Measurements from ENCODE around the gene CBLN2.

Gene CBLN2

GRCh38 chr18:72544092-72544886, at the start of gene CBLN2:
Gene CBLN2 (minus strand): TSS chr18:72544342. CDS start chr18:72542160, 2,182 bp downstream.
- in situ Hi-C loops (cut with HindIII; ENCODE audit: low sequenced_read_pairs) = no loop called here

- in situ Hi-C loops (cut with HindIII; ENCODE audit: low sequenced_read_pairs) = no loop called here
Observed at GRCh38 chr18:72588360-72588759, 44.2 kb upstream of the CBLN2 start.

- in situ Hi-C loops (cut with HindIII; ENCODE audit: low sequenced_read_pairs) = no loop called here
Observed at GRCh38 chr18:72584787-72585186, 40.6 kb upstream of the CBLN2 start.

DNA sequence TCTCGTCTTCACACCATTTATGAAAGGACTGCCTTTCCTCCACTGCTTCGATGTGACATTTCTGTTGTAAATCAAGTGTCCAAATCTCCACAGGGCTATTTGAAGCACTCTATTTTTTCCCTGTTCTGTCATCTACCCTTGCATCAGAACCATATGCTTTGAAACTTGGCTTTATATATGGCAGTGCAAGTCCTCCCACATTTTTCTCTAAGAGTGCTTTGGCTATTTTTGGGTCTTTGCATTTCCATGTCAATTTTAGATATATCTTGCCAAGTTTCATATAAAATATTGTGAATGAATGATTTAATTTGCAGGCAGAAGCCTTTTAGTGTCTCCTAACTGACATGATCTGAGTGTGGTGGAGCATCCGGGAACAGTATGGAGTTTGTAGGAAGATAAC, 37.8 kb upstream of the CBLN2 start:
- in situ Hi-C loops (cut with HindIII; ENCODE audit: low sequenced_read_pairs) = no loop called here

- in situ Hi-C loops (cut with HindIII; ENCODE audit: low sequenced_read_pairs) = no loop called here
Observed at GRCh38 chr18:72572896-72573295, 28.8 kb upstream of the CBLN2 start.

DNA sequence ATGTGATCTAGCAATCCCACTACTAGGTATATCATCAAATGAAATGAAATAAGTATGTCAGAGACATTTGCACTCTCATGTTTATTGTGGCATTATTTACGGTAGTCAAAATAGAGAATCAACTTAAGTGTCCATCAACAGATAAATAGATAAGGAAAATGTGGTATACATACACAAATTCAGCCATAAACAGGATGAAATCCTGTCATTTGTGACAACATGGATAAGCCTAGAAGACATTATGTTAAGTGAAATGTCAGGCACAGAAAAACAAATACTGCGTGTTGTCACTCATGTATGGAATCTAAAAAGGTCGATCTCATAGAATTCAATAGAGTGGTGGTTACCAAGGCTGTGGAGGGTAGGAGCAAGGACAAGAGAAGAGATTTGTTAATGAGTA, 22.1 kb upstream of the CBLN2 start:
- in situ Hi-C loops (cut with HindIII; ENCODE audit: low sequenced_read_pairs) = no loop called here

GRCh38 chr18:72555968-72556367, 11.8 kb upstream of the CBLN2 start:
- in situ Hi-C loops (cut with HindIII; ENCODE audit: low sequenced_read_pairs) = no loop called here

DNA sequence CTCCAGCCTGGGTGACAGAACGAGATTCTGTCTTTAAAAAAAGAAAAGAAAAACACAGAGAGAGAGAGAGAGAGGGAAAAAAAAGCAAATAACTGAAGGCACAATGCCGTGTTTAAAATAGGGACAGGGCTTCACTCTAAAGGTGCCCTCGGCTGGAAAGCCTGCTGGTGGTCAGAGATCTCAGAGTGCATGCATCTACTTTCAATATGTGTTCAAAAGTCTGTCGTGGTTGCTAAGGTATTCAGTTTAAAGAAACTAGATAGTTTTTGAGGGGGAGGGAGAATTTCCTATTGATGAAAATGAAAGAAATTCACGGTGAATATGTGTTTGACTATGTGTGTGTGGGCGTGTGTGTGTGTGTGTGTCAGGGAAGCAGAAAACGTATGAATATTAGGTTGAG, 11.0 kb upstream of the CBLN2 start:
- in situ Hi-C loops (cut with HindIII; ENCODE audit: low sequenced_read_pairs) = no loop called here

GRCh38 chr18:72543357-72544055, 636 bp downstream of the CBLN2 start:
- in situ Hi-C loops (cut with HindIII; ENCODE audit: low sequenced_read_pairs) = no loop called here

DNA sequence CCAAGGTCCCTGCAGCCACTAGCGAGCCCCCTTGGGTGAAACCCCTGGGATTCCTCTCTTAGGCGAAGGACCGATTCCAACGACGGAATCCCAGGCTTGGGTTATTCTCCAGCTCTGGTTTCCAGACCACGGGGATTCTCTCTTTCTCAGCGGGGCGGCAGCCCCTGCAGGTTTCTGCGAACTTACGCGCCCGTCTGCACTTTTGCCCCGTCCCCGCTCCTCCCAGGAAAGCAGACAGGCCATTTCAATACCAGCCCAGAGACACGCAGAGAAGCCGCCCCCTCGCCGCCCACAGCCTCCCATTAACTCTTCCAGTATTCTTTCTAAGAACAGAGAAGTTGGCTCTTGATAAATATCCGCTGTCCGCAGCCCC, 1.2 kb downstream of the CBLN2 start:
- in situ Hi-C loops (cut with HindIII; ENCODE audit: low sequenced_read_pairs) = no loop called here

- in situ Hi-C loops (cut with HindIII; ENCODE audit: low sequenced_read_pairs) = no loop called here
Observed at GRCh38 chr18:72542342-72542741, 1.8 kb downstream of the CBLN2 start.

- in situ Hi-C loops (cut with HindIII; ENCODE audit: low sequenced_read_pairs) = no loop called here
Observed at GRCh38 chr18:72541871-72542332, 2.2 kb downstream of the CBLN2 start.

DNA sequence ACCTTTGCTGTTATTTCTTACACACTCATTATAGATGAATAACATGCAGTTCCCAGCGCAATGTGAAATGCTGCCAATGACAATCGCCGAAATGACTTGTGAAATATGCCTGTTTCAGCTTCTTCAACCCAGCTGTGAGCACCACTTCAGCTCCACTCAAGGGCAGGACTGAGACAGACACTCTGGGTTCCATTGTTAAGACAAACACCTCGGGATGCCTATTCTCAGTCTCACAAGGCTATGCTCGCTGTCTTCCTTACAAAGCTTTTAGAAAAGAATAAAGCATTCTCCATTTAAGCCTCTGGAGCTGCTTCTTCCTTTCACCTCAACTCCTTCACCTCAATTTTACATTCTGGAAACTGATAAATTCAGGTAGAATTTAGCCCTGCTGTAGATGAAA, 4.2 kb downstream of the CBLN2 start:
- in situ Hi-C loops (cut with HindIII; ENCODE audit: low sequenced_read_pairs) = no loop called here

- in situ Hi-C loops (cut with HindIII; ENCODE audit: low sequenced_read_pairs) = no loop called here
Observed at GRCh38 chr18:72530622-72531021, 13.5 kb downstream of the CBLN2 start.

DNA sequence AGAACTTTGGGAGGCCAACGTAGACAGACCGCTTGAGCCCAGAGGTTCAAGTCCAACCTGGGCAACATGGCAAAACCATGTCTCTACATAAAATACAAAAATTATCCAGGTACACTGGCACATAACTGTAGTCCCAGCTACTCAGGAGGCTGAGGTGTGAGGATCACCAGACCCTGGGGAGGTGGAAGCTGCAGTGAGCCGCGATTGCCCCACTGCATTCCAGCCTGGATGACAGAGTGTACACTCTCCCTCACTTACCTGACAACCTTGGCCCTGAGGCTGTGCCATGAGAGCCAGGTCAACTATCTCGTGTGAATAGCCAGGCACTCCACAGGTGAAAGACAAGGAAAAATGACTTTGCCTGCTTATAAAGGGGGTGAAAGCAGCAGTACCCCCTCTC, 39.3 kb downstream of the CBLN2 start:
- in situ Hi-C loops (cut with HindIII; ENCODE audit: low sequenced_read_pairs) = no loop called here

DNA sequence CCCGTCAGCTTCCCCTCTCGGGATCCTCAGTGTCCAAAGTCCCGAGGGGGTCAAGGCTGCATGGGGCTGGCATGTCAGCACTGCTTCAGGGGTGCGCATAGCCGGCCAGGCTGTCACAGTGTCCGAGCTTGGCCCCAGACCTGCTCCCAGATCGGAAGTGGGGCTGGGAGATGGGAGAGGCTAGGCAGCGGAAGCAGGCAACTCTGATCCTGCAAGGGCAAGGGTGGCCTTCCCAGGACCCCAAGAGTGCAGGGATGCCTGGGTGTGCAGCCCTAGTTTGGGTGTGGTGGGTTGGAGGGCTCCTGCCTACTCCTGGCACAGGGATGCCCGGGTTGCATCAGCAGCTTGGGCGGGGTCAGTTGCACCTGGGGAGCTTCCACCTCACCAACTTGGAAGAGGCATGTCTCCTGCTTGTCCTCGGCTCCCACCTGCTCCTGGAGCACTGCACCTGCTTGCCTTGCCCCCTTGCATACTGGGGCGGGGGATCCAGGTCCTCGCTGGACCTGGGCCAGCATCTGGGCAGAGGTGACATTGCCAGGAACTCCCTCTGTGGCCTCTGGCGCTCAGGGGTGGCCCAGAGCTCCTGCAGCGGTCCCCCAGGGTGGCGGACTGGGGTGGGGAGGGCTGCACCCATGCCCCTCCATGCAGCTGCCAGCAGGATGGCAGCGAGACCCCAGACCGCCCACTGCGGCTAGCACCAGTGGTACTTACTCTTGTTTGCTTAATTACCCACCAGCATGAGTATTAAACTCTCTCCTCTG, 41.3 kb downstream of the CBLN2 start:
- in situ Hi-C loops (cut with HindIII; ENCODE audit: low sequenced_read_pairs) = no loop called here

- in situ Hi-C loops (cut with HindIII; ENCODE audit: low sequenced_read_pairs) = no loop called here
Observed at GRCh38 chr18:72492497-72492896, 51.6 kb downstream of the CBLN2 start.

Data from DLD1 (cell line).